Measurements from ENCODE around the gene SEPTIN12. TPM values are rescaled to one million over a fixed set of nuclear protein-coding genes. Genes with fewer than 3 reads are reported as not detected.

The SEPTIN12 gene
- polyA plus RNA-seq, 3 donors: not detected

DNA sequence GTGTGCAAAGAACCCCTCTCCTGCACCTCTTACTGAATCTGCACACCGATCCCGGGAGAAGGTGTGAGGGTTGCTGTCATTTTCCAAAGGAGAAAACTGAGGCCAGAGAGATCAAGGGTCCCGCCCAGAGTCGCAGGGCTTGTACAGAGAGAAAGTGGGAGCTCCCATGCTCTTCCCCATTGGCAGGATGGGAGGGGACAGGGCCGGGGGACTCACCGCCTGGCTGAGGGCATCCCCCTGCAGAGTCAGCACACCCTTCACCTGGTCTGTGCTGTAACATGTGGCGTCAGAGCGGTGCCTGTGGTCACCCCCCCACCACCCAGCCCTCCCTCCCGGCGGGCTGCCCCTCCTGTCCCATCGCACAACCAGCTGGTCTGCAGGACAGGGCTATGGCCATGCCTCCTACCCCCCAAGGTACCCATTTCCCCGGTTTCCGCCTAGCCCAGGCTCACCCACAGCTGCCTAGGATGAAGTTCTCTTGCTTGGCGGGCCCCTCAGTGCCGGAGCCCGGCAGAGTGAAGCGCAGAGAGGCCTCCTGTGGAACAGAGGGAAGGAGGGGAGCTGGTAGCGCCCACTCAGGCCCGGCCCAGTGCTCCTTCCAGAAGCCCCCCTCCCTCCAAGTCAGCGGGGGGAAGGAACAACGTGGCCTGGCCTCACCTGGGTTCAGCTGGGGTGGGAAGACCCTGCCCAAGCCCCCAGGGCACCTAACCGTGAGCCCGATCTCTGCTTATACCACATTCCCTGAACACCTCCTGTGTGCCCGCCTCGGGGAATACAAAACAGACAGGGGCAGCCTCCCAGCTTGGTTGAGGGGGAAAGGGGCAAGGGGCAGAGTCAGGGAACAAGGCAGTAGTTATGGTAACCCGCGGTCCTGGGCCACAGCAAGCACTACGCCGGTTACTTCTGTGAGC lies 13.2 kb upstream of the SEPTIN12 start:
- Mint-ChIP-seq H3K4me3 (peak overlapping the region; percentile 89 to 95), H3K27me3 (ENCODE audit: low read depth in 3 of 3) (peaks cover 0 to 2% (median 0%) of the 10 kb centered on the region in 3 donors), H3K9me3 (peaks cover 0 to 1% (median 0%) of the 10 kb centered on the region in 7 donors), H3K4me1 (peaks cover 42% of the 10 kb centered on the region), H3K27ac (peak overlapping the region; percentile 75 to 93 (median 82)), H3K36me3 (peaks cover 31 to 61% of the 10 kb centered on the region in 2 donors)
- no peaks in the 10 kb centered on the region for H4K20me1 ChIP-seq (ENCODE audit: insufficient read depth, low read length)
- TF ChIP-seq, protein P1, sequence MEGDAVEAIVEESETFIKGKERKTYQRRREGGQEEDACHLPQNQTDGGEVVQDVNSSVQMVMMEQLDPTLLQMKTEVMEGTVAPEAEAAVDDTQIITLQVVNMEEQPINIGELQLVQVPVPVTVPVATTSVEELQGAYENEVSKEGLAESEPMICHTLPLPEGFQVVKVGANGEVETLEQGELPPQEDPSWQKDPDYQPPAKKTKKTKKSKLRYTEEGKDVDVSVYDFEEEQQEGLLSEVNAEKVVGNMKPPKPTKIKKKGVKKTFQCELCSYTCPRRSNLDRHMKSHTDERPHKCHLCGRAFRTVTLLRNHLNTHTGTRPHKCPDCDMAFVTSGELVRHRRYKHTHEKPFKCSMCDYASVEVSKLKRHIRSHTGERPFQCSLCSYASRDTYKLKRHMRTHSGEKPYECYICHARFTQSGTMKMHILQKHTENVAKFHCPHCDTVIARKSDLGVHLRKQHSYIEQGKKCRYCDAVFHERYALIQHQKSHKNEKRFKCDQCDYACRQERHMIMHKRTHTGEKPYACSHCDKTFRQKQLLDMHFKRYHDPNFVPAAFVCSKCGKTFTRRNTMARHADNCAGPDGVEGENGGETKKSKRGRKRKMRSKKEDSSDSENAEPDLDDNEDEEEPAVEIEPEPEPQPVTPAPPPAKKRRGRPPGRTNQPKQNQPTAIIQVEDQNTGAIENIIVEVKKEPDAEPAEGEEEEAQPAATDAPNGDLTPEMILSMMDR (IDR thresholded peaks at IDR 0.05): no peak
- H3K9me3 ChIP-seq (replicated peaks in 1 of 2; ENCODE audit: control insufficient read depth in 1 of 2, insufficient read depth in 1 of 2, low read length in 2 of 2): no peaks in the 10 kb centered on the region
- no peak for DNase-seq
- peaks cover 49 to 52% of the 10 kb centered on the region in 2 donors for H3K36me3 ChIP-seq (replicated peaks in 1 of 2; ENCODE audit: control insufficient read depth in 1 of 2, insufficient read depth in 2 of 2, low read length in 2 of 2)
- 38% methylated on average over 11 of the region's 29 CpGs for WGBS (ENCODE audit: insufficient coverage)
- H3K79me2 ChIP-seq (ENCODE audit: insufficient read depth, low read length): peaks cover 31% of the 10 kb centered on the region
- peak overlapping the region; percentile 72 to 92 (median 75) for H3K4me3 ChIP-seq (replicated peaks in 1 of 3; ENCODE audit: low read depth in 2 of 3, low read length in 3 of 3)
- H3K27ac ChIP-seq (ENCODE audit: low read depth in 1 of 2, low read length in 2 of 2): peak overlapping the region; percentile 48 to 76
- H2AFZ ChIP-seq (ENCODE audit: insufficient read depth, low read depth, low read length, poor library complexity, severe bottlenecking): peak overlapping the region; percentile 86
- peak overlapping the region; percentile 71 for H3K9ac ChIP-seq (ENCODE audit: insufficient read depth, low read length, poor library complexity, severe bottlenecking)
- no peaks in the 10 kb centered on the region for H3K27me3 ChIP-seq (ENCODE audit: control insufficient read depth in 2 of 2, insufficient read depth in 2 of 2, low read length in 2 of 2)
- peaks cover 40 to 48% of the 10 kb centered on the region in 2 donors for H3K4me1 ChIP-seq (ENCODE audit: control insufficient read depth in 1 of 2, insufficient read depth in 2 of 2, low read length in 2 of 2)
- intact Hi-C loops (cut with micrococcal nuclease): loop anchor here (2.0 to 5.0 kb wide), 4 partner anchors 33 to 69 kb away; partner anchors contain the start of genes ANKS3 (in 2 of the 2), DNAAF8 (in 2 of the 2), GLYR1 (in 1 of the 2) and UBN1 (in 1 of the 2)
- peak overlapping the region; percentile 98 for H3K4me2 ChIP-seq (replicated peaks; ENCODE audit: extremely low read depth, low read length, poor library complexity, severe bottlenecking)

DNA sequence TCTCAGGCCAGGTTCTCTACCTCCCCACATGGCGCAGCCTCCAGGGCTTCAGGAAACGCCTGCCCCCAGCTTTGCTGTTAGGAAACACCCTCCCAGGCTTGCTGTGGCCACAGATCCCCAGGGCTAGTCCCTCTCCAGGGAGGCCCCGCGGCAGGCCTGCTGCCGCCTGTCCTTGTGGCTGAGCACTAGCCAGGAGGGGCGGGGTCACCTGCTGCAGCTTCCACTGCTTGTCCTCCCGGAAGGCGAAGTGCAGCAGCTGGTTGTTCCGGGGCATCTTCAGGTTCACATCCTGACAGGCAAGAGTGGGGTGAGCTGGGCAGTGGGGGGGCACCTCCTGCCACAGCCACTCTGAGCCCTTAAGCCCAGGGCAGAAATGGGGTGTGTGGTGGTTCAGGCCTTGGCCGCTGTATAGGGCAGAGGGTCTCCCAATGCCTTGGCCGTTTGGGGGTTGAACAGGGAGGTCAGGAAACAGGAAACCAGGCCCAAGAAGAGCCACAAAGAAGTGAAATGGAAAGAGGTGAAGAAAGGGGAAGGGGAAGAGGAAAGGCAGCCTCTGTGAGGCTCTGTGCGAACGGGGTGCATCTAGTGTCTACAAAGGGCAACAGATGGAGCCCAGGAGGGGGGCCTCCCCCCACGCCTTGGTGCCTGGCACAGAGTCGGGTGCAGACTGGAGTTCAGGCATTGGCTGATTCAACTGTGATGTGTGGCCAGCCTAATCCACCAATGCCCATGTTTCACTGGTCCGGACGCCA lies 12.3 kb upstream of the SEPTIN12 start:
- intact Hi-C loops (cut with micrococcal nuclease): loop anchor here (2.0 to 5.0 kb wide), 4 partner anchors 32 to 68 kb away; partner anchors contain the start of genes ANKS3 (in 2 of the 2), DNAAF8 (in 2 of the 2), GLYR1 (in 1 of the 2) and UBN1 (in 1 of the 2)
- no peaks in the 10 kb centered on the region for H4K20me1 ChIP-seq (ENCODE audit: insufficient read depth, low read length)
- peaks cover 0 to under 1% (median 0%) of the 10 kb centered on the region in 3 donors for H3K27me3 Mint-ChIP-seq (ENCODE audit: low read depth in 3 of 3)
- H3K27ac ChIP-seq (ENCODE audit: low read depth in 1 of 2, low read length in 2 of 2): peak overlapping the region; percentile 48 to 76
- H3K27ac Mint-ChIP-seq: peak overlapping the region; percentile 80 to 93 (median 88)
- DNase-seq: peak; percentile 25 to 37 (median 35)
- H3K4me3 ChIP-seq (replicated peaks in 1 of 3; ENCODE audit: low read depth in 2 of 3, low read length in 3 of 3): peak overlapping the region; percentile 72 to 92 (median 75)
- TF ChIP-seq, protein P1 (IDR thresholded peaks at IDR 0.05): no peak
- H3K9ac ChIP-seq (ENCODE audit: insufficient read depth, low read length, poor library complexity, severe bottlenecking): peak overlapping the region; percentile 71
- H3K79me2 ChIP-seq (ENCODE audit: insufficient read depth, low read length): peaks cover 31% of the 10 kb centered on the region
- H3K4me1 Mint-ChIP-seq: peaks cover 42% of the 10 kb centered on the region
- H3K9me3 ChIP-seq (replicated peaks in 1 of 2; ENCODE audit: control insufficient read depth in 1 of 2, insufficient read depth in 1 of 2, low read length in 2 of 2): no peaks in the 10 kb centered on the region
- H3K4me3 Mint-ChIP-seq: peak overlapping the region; percentile 89 to 95
- H3K4me2 ChIP-seq (replicated peaks; ENCODE audit: extremely low read depth, low read length, poor library complexity, severe bottlenecking): peak overlapping the region; percentile 98
- peaks cover 52 to 55% of the 10 kb centered on the region in 2 donors for H3K36me3 ChIP-seq (replicated peaks in 1 of 2; ENCODE audit: control insufficient read depth in 1 of 2, insufficient read depth in 2 of 2, low read length in 2 of 2)
- peaks cover 31 to 61% of the 10 kb centered on the region in 2 donors for H3K36me3 Mint-ChIP-seq
- H3K9me3 Mint-ChIP-seq: peaks cover 0 to 1% (median 0%) of the 10 kb centered on the region in 7 donors
- peaks cover 40 to 48% of the 10 kb centered on the region in 2 donors for H3K4me1 ChIP-seq (ENCODE audit: control insufficient read depth in 1 of 2, insufficient read depth in 2 of 2, low read length in 2 of 2)
- under 1% methylated on average over 13 of the region's 17 CpGs for WGBS (ENCODE audit: insufficient coverage)
- no peaks in the 10 kb centered on the region for H3K27me3 ChIP-seq (ENCODE audit: control insufficient read depth in 2 of 2, insufficient read depth in 2 of 2, low read length in 2 of 2)
- peak overlapping the region; percentile 80 for H2AFZ ChIP-seq (ENCODE audit: insufficient read depth, low read depth, low read length, poor library complexity, severe bottlenecking)
